Stomach (tissue), 9 donors: ENCODE data around the gene ACTN1. TPM values are rescaled to one million over a fixed set of nuclear protein-coding genes. Genes with fewer than 3 reads are reported as not detected.

Experiments used
- DNase-seq, 2 donors: peaks; one replicate each; pipeline versions ENCODE4 v3.0.0 to v3.0.0-alpha.2; 2013 to 2019
- H3K27ac ChIP-seq, 5 donors: fragments of 200-600 bp in 4 of 5; sonication (generic) in 4 of 5; one replicate each; pipeline ENCODE4 v1.5.1; 2013 to 2019; ENCODE audit warnings: mild to moderate bottlenecking in 1 of 5, moderate library complexity in 1 of 5
- H3K27me3 ChIP-seq, 3 donors: fragments of 200-600 bp; sonication (generic); one replicate each; pipeline ENCODE4 v1.5.1; 2017 to 2019; ENCODE audit warnings: mixed run types in 1 of 3
- H3K36me3 ChIP-seq, 4 donors: fragments of 200-600 bp; sonication (generic); 1 replicate in 3 of 4; 2 replicates in 1 of 4; pipeline ENCODE4 v1.5.1; 2016 to 2019
- H3K4me1 ChIP-seq, 4 donors: fragments of 200-600 bp; sonication (generic); one replicate each; pipeline ENCODE4 v1.5.1; 2016 to 2019
- H3K4me3 ChIP-seq, 4 donors: fragments of 200-600 bp; sonication (generic) in 3 of 4; one replicate each; pipeline ENCODE4 v1.5.1; 2016 to 2019; ENCODE audit warnings: mild to moderate bottlenecking in 1 of 4
- H3K9me3 ChIP-seq, 4 donors: fragments of 200-600 bp; sonication (generic); one replicate each; pipeline ENCODE4 v1.5.1; 2016 to 2019
- EP300 ChIP-seq: sonication (generic); formaldehyde crosslinking; IDR thresholded peaks from one replicate; pipeline ENCODE4 v1.6.1; 2017; ENCODE audit warnings: antibody characterized with exemption
- POLR2A ChIP-seq, 4 donors: fragments of 450-650 bp; IDR thresholded peaks; one replicate each; pipeline ENCODE4 v1.6.1; 2016; ENCODE audit warnings: antibody characterized with exemption in 4 of 4, control low read depth in 2 of 4, mild to moderate bottlenecking in 1 of 4, moderate library complexity in 1 of 4
- POLR2AphosphoS5 ChIP-seq, 3 donors: sonication (generic); formaldehyde crosslinking; IDR thresholded peaks; one replicate each; pipeline ENCODE4 v1.6.1; 2016; ENCODE audit warnings: antibody characterized with exemption in 3 of 3
- WGBS, 5 donors: extraction: QIAGEN DNeasy Blood & Tissue Kit in 3 of 5; methylation state at CpG; one replicate each; pipeline versions ENCODE4 v1.1.5 to v1.1.7; 2013 to 2018; 5-methylcytosine and 5-hydroxymethylcytosine counted together
- intact Hi-C: fragments of 100-400 bp; cut with DNase I; formaldehyde crosslinking; loops from one replicate; pipeline ENCODE4 v1.15.1; 2023; ENCODE audit warnings: low total_unique reads
- polyA plus RNA-seq, 3 donors: library from polyadenylated mRNA; stranded (reverse); fragments of 200-250 nt; gene quantifications; one replicate each; pipeline ENCODE4 v1.2.3, GENCODE V29; 2013
- total RNA-seq, 5 donors: library from RNA; depleted of rRNA; stranded (reverse); fragments of >200 nt; gene quantifications; one replicate each; pipeline versions ENCODE4 v1.1.0 to v1.2.3, GENCODE V29; 2014 to 2016
- TF ChIP-seq, protein P1 (sequence below), 7 experiments: fragments of 450-650 bp in 4 of 7; fragments of 200-600 bp in 3 of 7; sonication (generic) in 3 of 7; IDR thresholded peaks; one replicate each; pipeline ENCODE4 v1.5.1; 2016 to 2019; ENCODE audit warnings: antibody characterized with exemption in 7 of 7, control low read depth in 2 of 7, mild to moderate bottlenecking in 1 of 7
- donor health status: healthy with polysubstance abuse.
- donor health status: Bipolar disorder and iron deficiency.
- donor health status: healthy.

ACTN1 gene
- total and polyA plus RNA-seq, 8 donors, result 25.7 to 504 (median 196) TPM

DNA sequence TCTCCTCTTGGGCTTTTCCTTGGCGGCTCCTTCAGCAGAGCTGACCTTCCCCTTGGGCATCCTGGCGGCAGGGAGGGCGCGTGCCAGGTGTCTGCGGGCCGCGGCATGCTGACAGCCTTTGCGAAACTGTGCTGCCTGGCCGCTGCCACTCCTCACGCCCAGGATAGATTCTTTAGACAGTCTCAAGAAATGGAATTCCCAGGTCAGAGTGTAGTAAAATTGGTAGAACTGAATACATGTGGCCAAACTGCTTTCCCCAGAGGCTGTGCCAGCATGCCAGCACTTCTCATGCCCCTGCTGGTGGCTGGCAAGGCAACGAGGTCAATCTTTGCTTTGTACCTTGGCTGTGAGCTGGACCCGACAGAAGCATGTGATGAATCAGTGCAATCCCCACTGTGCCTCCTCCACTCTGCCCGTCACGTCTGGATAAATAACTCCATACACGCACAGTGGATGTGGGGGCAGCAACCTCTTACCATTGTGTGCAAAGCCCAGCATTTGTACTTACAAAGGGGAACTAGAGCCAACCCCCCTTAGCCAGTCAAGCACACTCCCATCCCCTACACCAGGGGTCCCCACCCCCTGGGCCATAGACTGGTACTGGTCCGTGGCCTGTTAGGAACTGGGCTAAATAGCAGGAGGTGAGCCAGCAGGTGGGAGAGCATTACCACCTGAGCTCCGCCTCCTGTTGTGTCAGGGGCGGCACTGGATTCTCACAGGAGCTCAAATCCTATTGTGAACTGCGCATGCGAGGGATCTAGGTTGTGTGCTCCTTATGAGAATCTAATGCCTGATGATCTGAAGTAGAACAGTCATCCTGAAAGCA, 90.9 kb downstream of the ACTN1 start:
- Histone ChIP-seq H3K4me3 (no peak overlapping the region), H3K4me1 (peaks cover 0 to 41% (median 6%) of the 10 kb centered on the region in 4 donors), H3K9me3 (no peaks in the 10 kb centered on the region), H3K27me3 (no peaks in the 10 kb centered on the region), H3K27ac (peak overlapping the region in 3 of 5 donors; percentile 37 to 76 (median 56)), H3K36me3 (peaks cover 70 to 93% (median 91%) of the 10 kb centered on the region in 4 donors)
- peak in 1 of 3 donors; percentile 30 for TF ChIP-seq POLR2AphosphoS5 (IDR thresholded peaks at IDR 0.05)
- no peak for TF ChIP-seq POLR2A (IDR thresholded peaks at IDR 0.05)
- intact Hi-C loops, result no loop called here
- WGBS, 5 donors, result 88 to 93% (median 90%) methylated on average over 18 to 20 of the region's 20 CpGs
- no peak for DNase-seq

DNA sequence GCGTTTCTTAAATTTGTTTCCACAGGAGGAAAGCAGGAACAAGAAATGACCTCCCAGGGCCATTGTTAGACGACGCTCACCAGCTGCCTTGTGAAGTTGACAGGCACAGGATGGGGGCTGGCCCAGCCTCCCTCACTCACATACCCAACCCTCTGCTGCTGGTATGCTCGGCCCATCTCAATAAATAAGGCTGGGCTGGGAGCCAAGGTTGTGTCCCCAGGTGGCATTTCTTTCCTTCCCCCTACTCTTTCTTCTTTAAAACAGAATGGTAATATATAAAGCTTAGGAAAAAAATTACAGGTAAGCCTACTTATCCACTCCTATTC, 93.0 kb downstream of the ACTN1 start:
- peak overlapping the region in 2 of 5 donors; percentile 1 to 74 for H3K27ac ChIP-seq
- no peaks in the 10 kb centered on the region for H3K9me3 ChIP-seq
- no peak overlapping the region for H3K4me3 ChIP-seq
- intact Hi-C loops, result no loop called here
- TF ChIP-seq, protein P1, sequence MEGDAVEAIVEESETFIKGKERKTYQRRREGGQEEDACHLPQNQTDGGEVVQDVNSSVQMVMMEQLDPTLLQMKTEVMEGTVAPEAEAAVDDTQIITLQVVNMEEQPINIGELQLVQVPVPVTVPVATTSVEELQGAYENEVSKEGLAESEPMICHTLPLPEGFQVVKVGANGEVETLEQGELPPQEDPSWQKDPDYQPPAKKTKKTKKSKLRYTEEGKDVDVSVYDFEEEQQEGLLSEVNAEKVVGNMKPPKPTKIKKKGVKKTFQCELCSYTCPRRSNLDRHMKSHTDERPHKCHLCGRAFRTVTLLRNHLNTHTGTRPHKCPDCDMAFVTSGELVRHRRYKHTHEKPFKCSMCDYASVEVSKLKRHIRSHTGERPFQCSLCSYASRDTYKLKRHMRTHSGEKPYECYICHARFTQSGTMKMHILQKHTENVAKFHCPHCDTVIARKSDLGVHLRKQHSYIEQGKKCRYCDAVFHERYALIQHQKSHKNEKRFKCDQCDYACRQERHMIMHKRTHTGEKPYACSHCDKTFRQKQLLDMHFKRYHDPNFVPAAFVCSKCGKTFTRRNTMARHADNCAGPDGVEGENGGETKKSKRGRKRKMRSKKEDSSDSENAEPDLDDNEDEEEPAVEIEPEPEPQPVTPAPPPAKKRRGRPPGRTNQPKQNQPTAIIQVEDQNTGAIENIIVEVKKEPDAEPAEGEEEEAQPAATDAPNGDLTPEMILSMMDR (IDR thresholded peaks at IDR 0.05), result no peak
- TF ChIP-seq EP300 (no peak), POLR2AphosphoS5 (IDR thresholded peaks at IDR 0.05) (no peak), POLR2A (IDR thresholded peaks at IDR 0.05) (no peak)
- no peaks in the 10 kb centered on the region for H3K27me3 ChIP-seq
- peaks cover 0 to 35% (median 6%) of the 10 kb centered on the region in 4 donors for H3K4me1 ChIP-seq
- DNase-seq, result no peak
- H3K36me3 ChIP-seq, result peaks cover 71 to 93% (median 91%) of the 10 kb centered on the region in 4 donors
- WGBS, 5 donors, result 49 to 79% (median 75%) methylated on average over 4 of the region's 4 CpGs

DNA sequence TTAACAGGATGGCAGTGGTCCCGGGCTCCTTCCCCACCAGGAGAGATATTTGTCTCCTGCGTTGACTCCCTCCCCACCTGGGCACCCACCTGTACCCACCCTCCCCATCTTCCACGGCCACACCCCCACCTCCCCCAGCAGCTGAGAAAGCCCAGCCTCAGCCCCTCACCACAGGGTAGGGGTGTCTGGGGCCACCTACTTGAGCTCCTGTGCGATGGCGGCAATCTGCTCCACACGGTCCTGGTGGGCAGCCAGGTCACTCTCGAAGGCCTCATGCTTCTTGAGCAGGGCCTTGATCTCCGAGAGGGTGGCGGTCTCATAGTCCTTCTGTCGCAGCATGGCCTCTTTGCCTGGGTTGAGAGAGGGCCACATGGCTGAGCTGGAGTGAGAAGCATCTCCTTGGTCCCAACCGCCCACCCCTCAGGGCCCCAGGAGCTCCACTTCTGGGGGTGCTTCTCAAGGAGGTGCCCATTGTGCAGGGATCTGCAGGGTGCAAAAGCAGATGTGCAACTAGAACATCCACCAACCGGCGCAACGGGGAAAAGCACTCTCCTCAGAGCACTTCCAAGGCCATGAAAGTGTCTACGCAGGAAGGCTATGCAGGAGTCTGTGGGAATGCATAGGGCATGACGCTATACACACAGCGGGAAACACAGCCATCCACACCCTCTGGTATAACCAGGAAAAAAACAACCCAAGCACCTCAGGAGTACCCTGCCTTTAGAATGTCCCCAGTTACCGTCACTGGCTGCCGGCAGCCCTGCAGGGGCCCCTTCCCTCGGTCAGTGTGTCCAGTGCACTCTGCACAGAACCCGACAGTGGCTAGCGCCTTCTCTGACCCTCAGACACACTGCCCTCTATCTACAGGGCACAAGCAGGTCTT, 93.6 kb downstream of the ACTN1 start:
- Histone ChIP-seq H3K4me1 (peaks cover 0 to 35% (median 6%) of the 10 kb centered on the region in 4 donors), H3K4me3 (no peak overlapping the region), H3K27ac (peak overlapping the region in 3 of 5 donors; percentile 33 to 74 (median 51)), H3K36me3 (peaks cover 71 to 93% (median 91%) of the 10 kb centered on the region in 4 donors), H3K27me3 (no peaks in the 10 kb centered on the region), H3K9me3 (no peaks in the 10 kb centered on the region)
- WGBS, 5 donors, result 91 to 98% (median 96%) methylated on average over 18 to 22 of the region's 22 CpGs
- no peak for TF ChIP-seq POLR2A (IDR thresholded peaks at IDR 0.05)
- no peak for TF ChIP-seq EP300
- TF ChIP-seq, protein P1 (IDR thresholded peaks at IDR 0.05), result no peak
- TF ChIP-seq POLR2AphosphoS5 (IDR thresholded peaks at IDR 0.05), result no peak
- intact Hi-C loops, result no loop called here
- no peak for DNase-seq

DNA sequence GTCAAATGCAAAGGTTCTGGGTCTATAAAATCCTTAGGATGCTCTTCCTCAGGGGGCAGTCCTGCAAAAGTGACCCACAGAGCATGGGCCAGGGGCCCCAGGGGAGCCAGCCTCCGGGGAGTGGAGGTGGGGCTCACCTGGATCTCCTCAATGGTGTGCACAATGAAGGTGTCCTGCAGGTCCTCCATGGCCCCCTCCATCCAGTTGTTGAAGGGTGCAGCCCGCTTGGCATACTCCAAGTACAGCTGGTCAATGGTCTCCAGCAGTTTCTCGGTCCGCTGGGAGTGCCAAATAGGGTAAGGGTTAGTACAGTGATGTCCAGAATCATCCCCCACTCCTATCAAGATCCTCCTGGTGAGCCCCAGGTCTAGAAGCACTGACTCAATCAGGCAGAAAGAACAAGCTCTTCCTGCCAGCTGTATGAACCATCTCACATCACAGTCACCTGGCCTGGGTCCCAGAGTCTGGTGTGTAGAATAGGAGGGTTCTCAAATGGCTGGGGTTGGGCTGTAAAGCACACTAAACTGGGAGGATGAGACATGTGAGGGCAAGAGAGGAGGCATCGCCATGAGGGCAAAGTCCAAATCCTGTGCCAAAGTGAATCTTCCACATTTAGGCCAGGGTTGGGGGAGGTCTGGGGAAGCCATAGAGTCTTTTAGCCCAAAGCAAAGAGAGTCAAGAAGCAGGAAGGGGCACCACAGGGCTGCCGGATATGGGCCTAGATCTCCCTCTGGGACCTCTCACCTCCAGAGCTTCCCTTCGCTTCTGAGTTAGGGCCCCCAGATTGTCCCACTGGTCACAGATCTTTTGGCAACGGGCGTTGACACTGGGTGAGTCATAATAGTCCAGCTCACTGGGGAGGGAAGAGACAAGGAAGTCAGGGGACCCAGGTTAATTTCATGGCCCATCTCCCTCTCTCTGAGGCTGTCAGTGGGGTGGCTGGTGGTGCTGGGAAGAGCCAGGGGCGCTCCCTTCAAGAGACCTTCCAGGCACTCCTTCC, 94.8 kb downstream of the ACTN1 start:
- no peaks in the 10 kb centered on the region for H3K9me3 ChIP-seq
- peaks cover 0 to 27% (median 8%) of the 10 kb centered on the region in 4 donors for H3K4me1 ChIP-seq
- no peak for TF ChIP-seq POLR2AphosphoS5 (IDR thresholded peaks at IDR 0.05)
- TF ChIP-seq POLR2A (IDR thresholded peaks at IDR 0.05), result no peak
- TF ChIP-seq, protein P1 (IDR thresholded peaks at IDR 0.05), result no peak
- TF ChIP-seq EP300, result no peak
- WGBS, 5 donors, result 82 to 92% (median 88%) methylated on average over 10 of the region's 10 CpGs
- no peak for DNase-seq
- peaks cover 71 to 93% (median 91%) of the 10 kb centered on the region in 4 donors for H3K36me3 ChIP-seq
- intact Hi-C loops, result no loop called here
- no peaks in the 10 kb centered on the region for H3K27me3 ChIP-seq
- H3K4me3 ChIP-seq, result no peak overlapping the region
- peak overlapping the region in 3 of 5 donors; percentile 33 to 74 (median 51) for H3K27ac ChIP-seq
